ENCODE results near the gene GGCT.

Gene GGCT

GRCh38 chr7:30472784-30473775 is 31.5 kb downstream of the GGCT start:
- H3K36me3 ChIP-seq (ENCODE audit: control insufficient read depth, insufficient read depth, low read length), result no peaks in the 10 kb centered on the region
- peaks cover 15% of the 10 kb centered on the region for H3K4me1 ChIP-seq (ENCODE audit: control insufficient read depth, insufficient read depth, low read length, poor library complexity, severe bottlenecking)
- no peak overlapping the region for H3K4me3 ChIP-seq (ENCODE audit: insufficient read depth, low read depth, low read length, poor library complexity, severe bottlenecking)
- no peaks in the 10 kb centered on the region for H3K9me3 ChIP-seq (ENCODE audit: control insufficient read depth, low read length)
- no peaks in the 10 kb centered on the region for H3K27me3 ChIP-seq (replicated peaks; ENCODE audit: control insufficient read depth, insufficient read depth, low read length, poor library complexity, severe bottlenecking)
- no peak overlapping the region for H3K27ac ChIP-seq (ENCODE audit: insufficient read depth, low read length, poor library complexity, severe bottlenecking)
- DNase-seq, result no peak

GRCh38 chr7:30472081-30472783 is 32.4 kb downstream of the GGCT start:
- H3K4me1 ChIP-seq (ENCODE audit: control insufficient read depth, insufficient read depth, low read length, poor library complexity, severe bottlenecking), result peaks cover 15% of the 10 kb centered on the region
- no peak for DNase-seq
- no peaks in the 10 kb centered on the region for H3K9me3 ChIP-seq (ENCODE audit: control insufficient read depth, low read length)
- no peak overlapping the region for H3K4me3 ChIP-seq (ENCODE audit: insufficient read depth, low read depth, low read length, poor library complexity, severe bottlenecking)
- H3K36me3 ChIP-seq (ENCODE audit: control insufficient read depth, insufficient read depth, low read length), result no peaks in the 10 kb centered on the region
- H3K27ac ChIP-seq (ENCODE audit: insufficient read depth, low read length, poor library complexity, severe bottlenecking), result no peak overlapping the region
- no peaks in the 10 kb centered on the region for H3K27me3 ChIP-seq (replicated peaks; ENCODE audit: control insufficient read depth, insufficient read depth, low read length, poor library complexity, severe bottlenecking)

GRCh38 chr7:30471205-30471604 is 33.4 kb downstream of the GGCT start:
- H3K27ac ChIP-seq (ENCODE audit: insufficient read depth, low read length, poor library complexity, severe bottlenecking), result no peak overlapping the region
- no peaks in the 10 kb centered on the region for H3K9me3 ChIP-seq (ENCODE audit: control insufficient read depth, low read length)
- no peak overlapping the region for H3K4me3 ChIP-seq (ENCODE audit: insufficient read depth, low read depth, low read length, poor library complexity, severe bottlenecking)
- no peaks in the 10 kb centered on the region for H3K27me3 ChIP-seq (replicated peaks; ENCODE audit: control insufficient read depth, insufficient read depth, low read length, poor library complexity, severe bottlenecking)
- H3K4me1 ChIP-seq (ENCODE audit: control insufficient read depth, insufficient read depth, low read length, poor library complexity, severe bottlenecking), result peaks cover 15% of the 10 kb centered on the region
- H3K36me3 ChIP-seq (ENCODE audit: control insufficient read depth, insufficient read depth, low read length), result no peaks in the 10 kb centered on the region
- no peak for DNase-seq

- H3K4me1 ChIP-seq (ENCODE audit: control insufficient read depth, insufficient read depth, low read length, poor library complexity, severe bottlenecking), result peaks cover 15% of the 10 kb centered on the region
- H3K27ac ChIP-seq (ENCODE audit: insufficient read depth, low read length, poor library complexity, severe bottlenecking), result no peak overlapping the region
- no peaks in the 10 kb centered on the region for H3K36me3 ChIP-seq (ENCODE audit: control insufficient read depth, insufficient read depth, low read length)
- H3K27me3 ChIP-seq (replicated peaks; ENCODE audit: control insufficient read depth, insufficient read depth, low read length, poor library complexity, severe bottlenecking), result no peaks in the 10 kb centered on the region
- no peak overlapping the region for H3K4me3 ChIP-seq (ENCODE audit: insufficient read depth, low read depth, low read length, poor library complexity, severe bottlenecking)
- H3K9me3 ChIP-seq (ENCODE audit: control insufficient read depth, low read length), result no peaks in the 10 kb centered on the region
- DNase-seq, result no peak
These were observed 33.9 kb downstream of the GGCT start for GRCh38 chr7:30470771-30471170.

- no peaks in the 10 kb centered on the region for H3K36me3 ChIP-seq (ENCODE audit: control insufficient read depth, insufficient read depth, low read length)
- DNase-seq, result no peak
- H3K4me3 ChIP-seq (ENCODE audit: insufficient read depth, low read depth, low read length, poor library complexity, severe bottlenecking), result no peak overlapping the region
- H3K27me3 ChIP-seq (replicated peaks; ENCODE audit: control insufficient read depth, insufficient read depth, low read length, poor library complexity, severe bottlenecking), result no peaks in the 10 kb centered on the region
- no peaks in the 10 kb centered on the region for H3K9me3 ChIP-seq (ENCODE audit: control insufficient read depth, low read length)
- peaks cover 15% of the 10 kb centered on the region for H3K4me1 ChIP-seq (ENCODE audit: control insufficient read depth, insufficient read depth, low read length, poor library complexity, severe bottlenecking)
- no peak overlapping the region for H3K27ac ChIP-seq (ENCODE audit: insufficient read depth, low read length, poor library complexity, severe bottlenecking)
These were observed 34.4 kb downstream of the GGCT start for GRCh38 chr7:30470163-30470770.

GRCh38 chr7:30469303-30469702 is 35.3 kb downstream of the GGCT start:
- Histone ChIP-seq H3K27me3 (replicated peaks; ENCODE audit: control insufficient read depth, insufficient read depth, low read length, poor library complexity, severe bottlenecking) (no peaks in the 10 kb centered on the region), H3K27ac (ENCODE audit: insufficient read depth, low read length, poor library complexity, severe bottlenecking) (no peak overlapping the region), H3K4me1 (ENCODE audit: control insufficient read depth, insufficient read depth, low read length, poor library complexity, severe bottlenecking) (peaks cover 15% of the 10 kb centered on the region), H3K4me3 (ENCODE audit: insufficient read depth, low read depth, low read length, poor library complexity, severe bottlenecking) (no peak overlapping the region), H3K9me3 (ENCODE audit: control insufficient read depth, low read length) (no peaks in the 10 kb centered on the region), H3K36me3 (ENCODE audit: control insufficient read depth, insufficient read depth, low read length) (no peaks in the 10 kb centered on the region)
- no peak for DNase-seq

GRCh38 chr7:30468791-30469190 is 35.8 kb downstream of the GGCT start:
- no peak overlapping the region for H3K27ac ChIP-seq (ENCODE audit: insufficient read depth, low read length, poor library complexity, severe bottlenecking)
- no peaks in the 10 kb centered on the region for H3K9me3 ChIP-seq (ENCODE audit: control insufficient read depth, low read length)
- no peak overlapping the region for H3K4me3 ChIP-seq (ENCODE audit: insufficient read depth, low read depth, low read length, poor library complexity, severe bottlenecking)
- no peak for DNase-seq
- H3K4me1 ChIP-seq (ENCODE audit: control insufficient read depth, insufficient read depth, low read length, poor library complexity, severe bottlenecking), result peaks cover 15% of the 10 kb centered on the region
- no peaks in the 10 kb centered on the region for H3K36me3 ChIP-seq (ENCODE audit: control insufficient read depth, insufficient read depth, low read length)
- H3K27me3 ChIP-seq (replicated peaks; ENCODE audit: control insufficient read depth, insufficient read depth, low read length, poor library complexity, severe bottlenecking), result no peaks in the 10 kb centered on the region

GRCh38 chr7:30468041-30468440 is 36.6 kb downstream of the GGCT start:
- peaks cover 15% of the 10 kb centered on the region for H3K4me1 ChIP-seq (ENCODE audit: control insufficient read depth, insufficient read depth, low read length, poor library complexity, severe bottlenecking)
- H3K36me3 ChIP-seq (ENCODE audit: control insufficient read depth, insufficient read depth, low read length), result no peaks in the 10 kb centered on the region
- H3K27me3 ChIP-seq (replicated peaks; ENCODE audit: control insufficient read depth, insufficient read depth, low read length, poor library complexity, severe bottlenecking), result no peaks in the 10 kb centered on the region
- H3K27ac ChIP-seq (ENCODE audit: insufficient read depth, low read length, poor library complexity, severe bottlenecking), result no peak overlapping the region
- no peaks in the 10 kb centered on the region for H3K9me3 ChIP-seq (ENCODE audit: control insufficient read depth, low read length)
- no peak overlapping the region for H3K4me3 ChIP-seq (ENCODE audit: insufficient read depth, low read depth, low read length, poor library complexity, severe bottlenecking)
- no peak for DNase-seq

- peaks cover 11% of the 10 kb centered on the region for H3K4me1 ChIP-seq (ENCODE audit: control insufficient read depth, insufficient read depth, low read length, poor library complexity, severe bottlenecking)
- no peak for DNase-seq
- no peak overlapping the region for H3K27ac ChIP-seq (ENCODE audit: insufficient read depth, low read length, poor library complexity, severe bottlenecking)
- H3K27me3 ChIP-seq (replicated peaks; ENCODE audit: control insufficient read depth, insufficient read depth, low read length, poor library complexity, severe bottlenecking), result no peaks in the 10 kb centered on the region
- no peak overlapping the region for H3K4me3 ChIP-seq (ENCODE audit: insufficient read depth, low read depth, low read length, poor library complexity, severe bottlenecking)
- no peaks in the 10 kb centered on the region for H3K9me3 ChIP-seq (ENCODE audit: control insufficient read depth, low read length)
- H3K36me3 ChIP-seq (ENCODE audit: control insufficient read depth, insufficient read depth, low read length), result no peaks in the 10 kb centered on the region
These were observed 37.4 kb downstream of the GGCT start for GRCh38 chr7:30467271-30467670.

GRCh38 chr7:30466266-30466665 is 38.4 kb downstream of the GGCT start:
- Histone ChIP-seq H3K27me3 (replicated peaks; ENCODE audit: control insufficient read depth, insufficient read depth, low read length, poor library complexity, severe bottlenecking) (no peaks in the 10 kb centered on the region), H3K4me3 (ENCODE audit: insufficient read depth, low read depth, low read length, poor library complexity, severe bottlenecking) (no peak overlapping the region), H3K27ac (ENCODE audit: insufficient read depth, low read length, poor library complexity, severe bottlenecking) (no peak overlapping the region), H3K9me3 (ENCODE audit: control insufficient read depth, low read length) (no peaks in the 10 kb centered on the region), H3K4me1 (ENCODE audit: control insufficient read depth, insufficient read depth, low read length, poor library complexity, severe bottlenecking) (peaks cover 3% of the 10 kb centered on the region), H3K36me3 (ENCODE audit: control insufficient read depth, insufficient read depth, low read length) (no peaks in the 10 kb centered on the region)
- DNase-seq, result no peak
